Natural killer cell (primary cell): ENCODE results near the gene SYNDIG1. TPM values are rescaled to one million over a fixed set of nuclear protein-coding genes. Genes with fewer than 3 reads are reported as not detected.

ENCODE experiments used
- ATAC-seq, 3 donors: fragments of 150-1000 bp in 2 of 3; fragments of 200-7000 bp in 1 of 3; cut with Tn5 transposase; 1 replicate in 1 of 3; 2 replicates in 2 of 3; pipeline ENCODE4 v1.10.0; 2021; ENCODE audit warnings: mild to moderate bottlenecking in 2 of 3, moderate library complexity in 2 of 3
- DNase-seq, 2 donors: peaks; one replicate each; pipeline versions ENCODE4 v3.0.0 to v3.0.0-alpha.2; 2013 to 2021; ENCODE audit warnings: mixed read lengths in 1 of 2
- H3K27ac ChIP-seq: one replicate; pipeline ENCODE4 v1.5.1; 2013; ENCODE audit warnings: mild to moderate bottlenecking, low read length
- H3K27me3 ChIP-seq: one replicate; pipeline ENCODE4 v1.6.1; 2013; ENCODE audit warnings: low read length; ENCODE audit not compliant: control insufficient read depth, insufficient read depth
- H3K36me3 ChIP-seq: one replicate; pipeline ENCODE4 v1.6.1; 2013; ENCODE audit warnings: low read length; ENCODE audit not compliant: control insufficient read depth, insufficient read depth
- H3K4me1 ChIP-seq: one replicate; pipeline ENCODE4 v1.6.1; 2013; ENCODE audit warnings: low read length; ENCODE audit not compliant: control insufficient read depth, insufficient read depth
- H3K4me3 ChIP-seq: one replicate; pipeline ENCODE4 v1.5.1; 2013; ENCODE audit warnings: low read length
- H3K9me3 ChIP-seq: one replicate; pipeline ENCODE4 v1.6.1; 2013; ENCODE audit warnings: low read length; ENCODE audit not compliant: control insufficient read depth, insufficient read depth
- H3K27ac Mint-ChIP-seq, 2 donors: one replicate each; pipeline ENCODE4 v1.8.0; 2022; ENCODE audit warnings: mild to moderate bottlenecking in 2 of 2, mixed read lengths in 2 of 2, moderate library complexity in 1 of 2
- H3K27me3 Mint-ChIP-seq, 2 donors: one replicate each; pipeline ENCODE4 v1.8.0; 2022; ENCODE audit warnings: low read depth in 2 of 2, mixed read lengths in 2 of 2
- H3K36me3 Mint-ChIP-seq: one replicate; pipeline ENCODE4 v1.8.0; 2022; ENCODE audit warnings: mixed read lengths
- H3K4me1 Mint-ChIP-seq, 2 donors: one replicate each; pipeline ENCODE4 v1.8.0; 2022; ENCODE audit warnings: mixed read lengths in 2 of 2
- H3K4me3 Mint-ChIP-seq: one replicate; pipeline ENCODE4 v1.8.0; 2022; ENCODE audit warnings: mild to moderate bottlenecking, moderate library complexity, mixed read lengths
- H3K9me3 Mint-ChIP-seq, 2 donors: one replicate each; pipeline ENCODE4 v1.8.0; 2022; ENCODE audit warnings: mixed read lengths in 2 of 2
- CTCF ChIP-seq: fragments of 200-600 bp; IDR thresholded peaks from one replicate; pipeline ENCODE4 v1.8.0; 2022; ENCODE audit warnings: antibody characterized with exemption
- WGBS: methylation state at CpG from one replicate; pipeline ENCODE4 v1.1.7; 2013; ENCODE audit warnings: missing lambda C conversion rate; ENCODE audit not compliant: insufficient coverage; 5-methylcytosine and 5-hydroxymethylcytosine counted together
- intact Hi-C: fragments of 100-400 bp; cut with micrococcal nuclease; formaldehyde crosslinking; loops from one replicate; pipeline ENCODE4 v1.14.2; 2022
- total RNA-seq, 4 donors: library from RNA; stranded (reverse); fragments of 120-200 nt in 1 of 4; gene quantifications; one replicate each; pipeline versions ENCODE4 v1.2.3 to v1.2.4, GENCODE V29; 2013 to 2022

Gene SYNDIG1
- total RNA-seq, 3 donors from 2014 or later (not counting 1 experiment from before 2014, with no cell fraction given) = not detected

- intact Hi-C loops = no loop called here
- H3K4me3 Mint-ChIP-seq = no peak overlapping the region
- 84% methylated on average over 7 of the region's 7 CpGs for WGBS
These were observed 198.4 kb downstream of the SYNDIG1 start for GRCh38 chr20:24667689-24668383.

GRCh38 chr20:24668384-24668702 is 198.9 kb downstream of the SYNDIG1 start:
- Mint-ChIP-seq H3K9me3 (no peaks in the 10 kb centered on the region), H3K4me3 (no peak overlapping the region), H3K27me3 (peaks cover 0 to 3% of the 10 kb centered on the region in 2 donors), H3K27ac (no peak overlapping the region), H3K4me1 (no peaks in the 10 kb centered on the region), H3K36me3 (no peaks in the 10 kb centered on the region)
- Histone ChIP-seq H3K4me3 (no peak overlapping the region), H3K27me3 (no peaks in the 10 kb centered on the region), H3K36me3 (no peaks in the 10 kb centered on the region), H3K4me1 (no peaks in the 10 kb centered on the region), H3K9me3 (no peaks in the 10 kb centered on the region), H3K27ac (no peak overlapping the region)
- DNase-seq (no peak), ATAC-seq (no peak)
- no peak for TF ChIP-seq CTCF
- intact Hi-C loops = no loop called here
- 82% methylated on average over 4 of the region's 9 CpGs for WGBS

More at GRCh38 chr20:24667689-24668383, 198.4 kb downstream of the SYNDIG1 start:
- ATAC-seq (no peak), DNase-seq (no peak)
- Histone ChIP-seq H3K9me3 (no peaks in the 10 kb centered on the region), H3K36me3 (no peaks in the 10 kb centered on the region), H3K4me1 (no peaks in the 10 kb centered on the region), H3K27me3 (no peaks in the 10 kb centered on the region), H3K27ac (no peak overlapping the region), H3K4me3 (no peak overlapping the region)
- Mint-ChIP-seq H3K36me3 (no peaks in the 10 kb centered on the region), H3K27ac (no peak overlapping the region), H3K9me3 (no peaks in the 10 kb centered on the region), H3K4me1 (no peaks in the 10 kb centered on the region), H3K27me3 (peaks cover 0 to 3% of the 10 kb centered on the region in 2 donors)
- TF ChIP-seq CTCF = no peak

- Mint-ChIP-seq H3K27me3 (peaks cover 0 to 3% of the 10 kb centered on the region in 2 donors), H3K4me3 (no peak overlapping the region), H3K4me1 (no peaks in the 10 kb centered on the region), H3K36me3 (no peaks in the 10 kb centered on the region), H3K27ac (no peak overlapping the region), H3K9me3 (no peaks in the 10 kb centered on the region)
- intact Hi-C loops = no loop called here
- DNase-seq (no peak), ATAC-seq (no peak)
- H3K27me3 ChIP-seq = no peaks in the 10 kb centered on the region
- no peak for TF ChIP-seq CTCF
- H3K27ac ChIP-seq = no peak overlapping the region
- H3K9me3 ChIP-seq = no peaks in the 10 kb centered on the region
- no peak overlapping the region for H3K4me3 ChIP-seq
- no peaks in the 10 kb centered on the region for H3K4me1 ChIP-seq
- 88% methylated on average over 5 of the region's 5 CpGs for WGBS
- H3K36me3 ChIP-seq = no peaks in the 10 kb centered on the region
These were observed 199.4 kb downstream of the SYNDIG1 start for GRCh38 chr20:24668791-24669190.

- peaks cover 0 to 3% of the 10 kb centered on the region in 2 donors for H3K27me3 Mint-ChIP-seq
- H3K36me3 ChIP-seq = no peaks in the 10 kb centered on the region
- H3K4me1 ChIP-seq = no peaks in the 10 kb centered on the region
- intact Hi-C loops = no loop called here
- no peaks in the 10 kb centered on the region for H3K27me3 ChIP-seq
- H3K9me3 Mint-ChIP-seq = no peaks in the 10 kb centered on the region
- no peak overlapping the region for H3K27ac Mint-ChIP-seq
- H3K4me3 Mint-ChIP-seq = no peak overlapping the region
- no peaks in the 10 kb centered on the region for H3K4me1 Mint-ChIP-seq
- 69% methylated on average over 7 of the region's 7 CpGs for WGBS
- no peak for ATAC-seq
- no peaks in the 10 kb centered on the region for H3K9me3 ChIP-seq
- DNase-seq = no peak
- no peaks in the 10 kb centered on the region for H3K36me3 Mint-ChIP-seq
- TF ChIP-seq CTCF = no peak
- no peak overlapping the region for H3K4me3 ChIP-seq
- H3K27ac ChIP-seq = no peak overlapping the region
These were observed 200.3 kb downstream of the SYNDIG1 start for GRCh38 chr20:24669701-24670100.
